ENCODE data around the gene PPP1R9A. TPM values are rescaled to one million over a fixed set of nuclear protein-coding genes. Genes with fewer than 3 reads are reported as not detected.

Gene PPP1R9A
- total RNA-seq, 1 experiment from 2014 or later = 2.6 TPM

DNA sequence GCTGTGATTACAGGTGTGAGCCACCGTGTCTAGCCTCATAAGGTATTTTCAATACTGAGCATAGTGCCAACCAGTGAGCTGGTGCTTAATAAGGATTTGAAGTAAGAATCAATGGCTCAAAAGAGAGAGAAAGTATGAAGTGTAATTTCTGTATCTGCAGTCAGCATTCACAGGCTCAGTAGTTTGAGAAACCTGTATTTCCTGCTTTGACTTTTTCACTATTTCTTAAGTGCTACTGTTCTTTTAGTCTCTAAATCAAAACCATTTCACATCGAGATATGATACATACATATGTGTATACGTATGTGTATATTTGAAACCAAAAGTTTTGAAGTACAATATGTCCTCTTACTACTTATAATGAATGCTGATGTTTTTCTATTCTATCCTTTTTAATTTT, 189.9 kb downstream of the PPP1R9A start:
- DNase-seq (ENCODE audit: low read depth) = no peak

GRCh38 chr7:95097851-95098250, 190.5 kb downstream of the PPP1R9A start:
- no peak for DNase-seq (ENCODE audit: low read depth)

- no peak for DNase-seq (ENCODE audit: low read depth)
Measured at GRCh38 chr7:95099106-95099505, 191.7 kb downstream of the PPP1R9A start.

DNA sequence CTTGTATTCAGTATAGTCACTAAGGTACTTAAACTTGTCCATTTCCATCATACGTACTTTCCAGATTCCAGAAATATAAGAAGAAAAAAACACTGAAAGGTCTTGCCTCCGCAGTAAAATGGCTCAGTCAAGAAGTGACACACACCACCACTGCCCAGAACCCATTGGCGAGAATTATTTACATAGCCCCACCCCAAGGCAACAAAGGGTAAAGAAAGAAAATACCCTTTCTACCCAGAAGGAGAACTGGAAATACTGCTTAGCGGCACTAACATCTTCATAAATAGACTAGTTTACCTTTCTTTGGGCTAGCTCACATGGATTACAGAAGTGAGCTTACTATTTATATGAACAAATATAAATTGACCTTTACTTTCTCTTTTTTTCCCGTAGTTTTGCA, 194.0 kb downstream of the PPP1R9A start:
- DNase-seq (ENCODE audit: low read depth) = no peak

- peak; percentile 36 for DNase-seq (ENCODE audit: low read depth)
Measured at GRCh38 chr7:95102662-95103061, 195.3 kb downstream of the PPP1R9A start.

DNA sequence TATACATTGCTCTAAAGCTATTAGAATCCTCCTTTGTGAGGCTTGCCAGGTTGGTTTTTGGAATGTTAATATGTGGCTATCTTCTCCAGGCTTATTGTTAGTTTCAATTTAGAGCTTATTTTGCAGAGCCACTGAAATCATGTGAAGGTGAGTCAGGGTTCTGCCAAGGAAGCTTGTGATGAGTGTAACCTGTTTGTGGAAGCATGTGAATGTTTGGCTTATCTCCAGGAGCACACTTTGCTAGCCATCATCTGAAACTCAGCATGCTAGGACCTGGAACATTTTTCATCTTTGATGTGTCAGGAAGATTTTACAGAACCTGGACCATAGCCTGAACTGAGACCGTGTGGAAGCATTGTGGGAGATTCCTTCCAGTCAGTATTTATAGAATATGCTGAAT, 197.3 kb downstream of the PPP1R9A start:
- peak; percentile 45 for DNase-seq (ENCODE audit: low read depth)

GRCh38 chr7:95105627-95106026, 198.2 kb downstream of the PPP1R9A start:
- no peak for DNase-seq (ENCODE audit: low read depth)

- no peak for DNase-seq (ENCODE audit: low read depth)
Measured at GRCh38 chr7:95106401-95106800, 199.0 kb downstream of the PPP1R9A start.

- no peak for DNase-seq (ENCODE audit: low read depth)
Measured at GRCh38 chr7:95110707-95111106, 203.3 kb downstream of the PPP1R9A start.

GRCh38 chr7:95113590-95113989, 206.2 kb downstream of the PPP1R9A start:
- DNase-seq (ENCODE audit: low read depth) = no peak

DNA sequence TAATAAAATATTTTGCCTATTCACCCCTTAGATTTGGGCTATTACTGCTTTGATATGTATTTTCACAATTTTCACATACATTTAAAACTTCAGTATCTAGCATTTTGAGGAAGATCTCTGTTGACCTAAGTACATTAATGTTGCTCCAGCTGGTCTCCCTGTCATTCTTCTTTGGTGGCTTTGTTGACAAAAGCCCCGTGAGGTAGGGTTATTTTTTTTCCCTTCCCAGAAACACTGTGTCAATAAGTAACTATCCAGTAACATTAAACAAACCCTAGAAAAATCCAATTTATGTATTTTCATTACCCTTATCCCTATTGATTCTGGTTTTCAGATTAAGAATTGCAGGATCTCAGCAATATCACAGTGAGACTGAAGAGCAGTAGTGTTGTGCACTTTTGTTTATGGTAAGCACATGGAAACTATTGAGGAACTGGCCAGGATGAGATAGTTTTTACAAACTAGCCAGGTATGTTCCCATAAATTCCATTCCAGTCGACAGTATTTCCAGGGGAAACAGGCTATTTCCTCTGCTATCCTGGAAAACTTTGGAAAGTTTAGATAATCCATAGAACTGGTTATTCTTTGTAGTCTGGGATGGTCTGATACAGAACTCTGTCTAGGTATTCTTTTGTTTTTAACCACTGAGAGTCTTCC, 218.8 kb downstream of the PPP1R9A start:
- DNase-seq (ENCODE audit: low read depth) = no peak

- DNase-seq (ENCODE audit: low read depth) = no peak
Measured at GRCh38 chr7:95132500-95132899, 225.1 kb downstream of the PPP1R9A start.

- DNase-seq (ENCODE audit: low read depth) = no peak
Measured at GRCh38 chr7:95139922-95140321, 232.5 kb downstream of the PPP1R9A start.

DNA sequence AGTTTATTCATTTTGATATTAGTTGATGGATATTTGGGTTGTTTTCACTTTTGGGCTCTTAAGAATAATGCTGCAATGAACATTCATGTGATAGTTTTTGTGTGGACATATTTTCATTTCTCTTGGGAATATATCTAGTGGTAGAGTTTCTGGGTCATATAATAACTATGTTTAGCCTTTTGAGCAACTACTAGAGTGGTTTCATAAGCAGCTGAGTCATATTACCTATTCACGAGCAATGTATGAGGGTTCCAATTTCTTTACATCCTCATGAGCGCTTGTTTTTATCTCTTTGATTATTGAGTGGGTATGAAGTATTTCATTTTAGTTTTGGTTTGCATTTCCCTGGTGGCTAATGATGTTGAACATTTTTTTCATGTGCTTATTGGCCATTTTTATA, 234.4 kb downstream of the PPP1R9A start:
- DNase-seq (ENCODE audit: low read depth) = no peak

DNA sequence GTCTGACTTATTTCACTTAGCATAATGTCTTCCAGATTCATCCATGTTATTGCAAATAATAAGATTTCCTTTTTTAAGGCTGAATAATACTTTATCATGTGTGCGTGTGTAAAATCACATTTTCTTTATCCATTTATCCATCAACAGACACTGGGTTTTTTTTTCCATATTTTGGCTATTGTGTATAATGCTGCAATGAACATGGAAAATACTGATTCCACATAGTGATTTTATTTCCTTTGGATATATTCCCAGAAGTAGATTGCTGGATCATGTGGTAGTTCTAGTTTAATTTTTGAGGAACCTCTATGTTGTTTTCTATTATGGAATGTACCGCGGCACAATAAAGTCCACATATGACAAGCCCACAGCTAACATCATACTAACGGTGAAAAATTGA, 236.9 kb downstream of the PPP1R9A start:
- no peak for DNase-seq (ENCODE audit: low read depth)

DNA sequence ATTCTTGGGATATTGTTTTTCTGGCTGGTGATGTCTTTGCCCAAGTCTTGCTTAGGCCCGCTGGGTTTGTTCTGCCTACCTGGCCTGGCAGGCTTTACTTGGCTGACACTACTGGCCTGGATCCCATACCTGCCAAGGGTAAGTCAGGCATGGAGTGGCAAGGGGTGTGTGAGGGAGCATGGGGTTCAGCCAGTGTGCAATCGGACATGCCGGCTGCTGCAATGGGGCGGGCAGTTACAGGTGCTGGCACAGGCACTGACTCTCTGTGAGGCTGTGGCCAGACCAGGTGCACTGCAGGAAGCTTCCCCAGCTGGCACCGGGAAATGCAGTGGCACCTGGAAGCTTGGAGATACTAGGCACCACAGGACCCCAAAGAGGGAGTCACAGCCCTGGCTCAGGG, 248.6 kb downstream of the PPP1R9A start:
- DNase-seq (ENCODE audit: low read depth) = no peak

GRCh38 chr7:95157381-95157780, 250.0 kb downstream of the PPP1R9A start:
- DNase-seq (ENCODE audit: low read depth) = no peak

DNA sequence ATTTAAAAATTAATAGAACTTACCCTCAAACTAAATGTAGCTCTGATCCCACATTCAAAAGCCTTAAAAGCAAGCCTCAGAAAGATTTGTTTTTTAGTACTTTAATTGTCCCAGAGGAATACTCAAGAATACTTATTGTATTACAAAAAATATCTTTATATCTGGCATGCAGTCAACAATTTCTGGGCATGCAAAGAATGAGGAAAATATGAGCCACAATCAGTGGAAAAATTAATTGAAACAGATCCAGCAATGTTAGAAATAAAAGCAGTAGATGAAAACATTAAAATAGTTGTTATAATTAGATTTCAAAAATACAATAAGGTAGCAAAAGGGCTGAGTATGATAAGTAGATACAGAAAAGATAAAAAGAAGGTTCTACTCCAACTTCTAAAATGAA, 262.3 kb downstream of the PPP1R9A start:
- no peak for DNase-seq (ENCODE audit: low read depth)

DNA sequence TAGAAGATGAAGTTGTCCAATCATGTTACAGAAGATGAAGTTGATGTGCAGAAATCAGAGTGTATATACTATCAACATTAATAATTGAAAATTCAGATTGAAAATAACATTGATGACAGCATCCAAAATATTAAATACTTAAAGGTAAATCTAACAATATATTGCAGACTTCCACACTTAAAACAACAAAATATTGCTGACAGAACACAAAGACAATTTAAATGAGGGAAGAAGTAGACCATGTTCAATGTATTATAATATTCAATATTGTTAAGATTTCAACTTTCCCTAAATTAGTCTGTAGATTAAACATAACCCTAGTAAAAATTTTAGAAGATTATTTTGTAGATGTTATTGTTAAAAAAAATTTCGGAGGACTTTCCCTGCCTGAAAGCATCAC, 265.0 kb downstream of the PPP1R9A start:
- no peak for DNase-seq (ENCODE audit: low read depth)

DNA sequence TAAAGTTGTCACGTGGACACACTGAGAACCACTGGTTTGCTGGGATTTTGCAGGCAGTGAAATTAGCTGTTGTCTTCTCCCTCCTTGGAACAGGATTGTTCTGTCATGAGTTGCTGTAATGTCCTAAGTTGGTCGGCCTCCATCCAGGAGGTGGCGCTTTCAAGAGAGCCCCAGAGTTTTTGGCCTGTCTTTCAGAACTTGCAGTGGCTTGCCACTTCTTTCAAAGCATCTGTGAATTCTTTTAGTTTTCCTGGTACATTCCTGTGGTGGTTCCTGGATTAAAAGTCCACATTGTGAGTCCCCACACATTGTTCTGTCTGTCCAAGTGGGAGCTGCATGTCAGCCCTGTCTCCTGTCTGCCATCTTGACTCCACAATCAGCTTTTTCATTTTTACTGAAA, 283.1 kb downstream of the PPP1R9A start:
- DNase-seq (ENCODE audit: low read depth) = no peak

DNA sequence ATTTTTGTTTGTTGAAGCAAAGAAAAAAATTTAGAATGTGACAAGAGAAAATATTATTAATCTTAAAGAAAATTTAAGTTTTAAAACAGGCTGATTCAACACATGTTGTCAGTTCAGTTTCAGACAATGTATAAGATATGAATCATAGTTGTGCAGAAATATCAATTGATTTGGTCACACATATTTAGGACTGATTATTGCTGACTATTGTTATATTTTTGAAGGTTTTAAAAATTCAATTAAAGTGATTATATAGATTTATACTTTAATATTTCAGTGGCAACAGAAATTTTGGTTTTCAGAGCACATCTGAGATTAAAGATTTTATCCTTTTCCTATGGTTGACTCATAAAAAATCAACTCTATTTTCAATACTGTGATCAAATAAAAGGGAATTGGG, 284.4 kb downstream of the PPP1R9A start:
- DNase-seq (ENCODE audit: low read depth) = no peak

- no peak for DNase-seq (ENCODE audit: low read depth)
Measured at GRCh38 chr7:95198863-95199262, 291.5 kb downstream of the PPP1R9A start.

GRCh38 chr7:95199779-95200558, 292.6 kb downstream of the PPP1R9A start:
- peak; percentile 32 for DNase-seq (ENCODE audit: low read depth)

DNA sequence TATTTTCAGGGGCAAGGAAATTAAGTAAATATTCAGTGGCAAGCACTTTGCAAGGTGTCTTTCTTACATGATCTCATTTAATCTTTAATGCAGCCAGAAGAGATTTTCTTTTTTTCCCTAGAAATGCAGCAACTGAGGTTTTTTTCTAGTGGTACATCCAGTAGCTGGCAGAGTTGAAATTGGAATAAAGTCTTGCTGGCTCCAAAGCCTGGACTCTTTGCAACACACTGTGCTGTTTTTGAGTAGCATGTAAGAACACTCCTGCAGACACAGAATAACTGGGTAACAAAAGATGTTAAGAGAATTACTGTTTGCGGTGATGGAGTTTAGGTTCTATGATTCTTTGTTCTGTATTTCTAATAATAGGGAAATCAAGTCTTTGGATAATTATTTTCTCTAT, 293.3 kb downstream of the PPP1R9A start:
- DNase-seq (ENCODE audit: low read depth) = no peak
